Loucy (cell line): ENCODE results near the gene MYO1A.
A peak's percentile ranks its signal among the peaks of the same experiment; 100 is the strongest.

Experiments
- H2AFZ ChIP-seq: fragments of 200-600 bp; sonication (generic); 2 replicates; pipeline ENCODE4 v1.6.0; 2016; ENCODE audit warnings: antibody characterized with exemption, mild to moderate bottlenecking, low read length, moderate library complexity
- H3F3A ChIP-seq: fragments of 200-600 bp; 2 replicates; pipeline ENCODE4 v1.6.0; 2016; ENCODE audit warnings: antibody characterized with exemption, low read depth, mild to moderate bottlenecking
- H3K27me3 ChIP-seq: fragments of 200-600 bp; sonication (generic); 2 replicates; pipeline ENCODE4 v1.6.1; 2014; ENCODE audit warnings: low read length, mild to moderate bottlenecking; ENCODE audit not compliant: insufficient read depth, poor library complexity, severe bottlenecking
- H3K36me3 ChIP-seq: fragments of 200-600 bp; sonication (generic); 2 replicates; pipeline ENCODE4 v1.6.1; 2016; ENCODE audit warnings: low read length; ENCODE audit not compliant: insufficient read depth
- H3K4me1 ChIP-seq: fragments of 200-600 bp; sonication (generic); 2 replicates; pipeline ENCODE4 v1.5.1; 2014; ENCODE audit warnings: low read length, mild to moderate bottlenecking; ENCODE audit not compliant: insufficient read depth, poor library complexity, severe bottlenecking
- H3K4me2 ChIP-seq: fragments of 200-600 bp; sonication (generic); 2 replicates; pipeline ENCODE4 v1.6.0; 2014; ENCODE audit warnings: antibody characterized with exemption, low read length, low read depth, mild to moderate bottlenecking; ENCODE audit not compliant: poor library complexity, severe bottlenecking
- H3K4me3 ChIP-seq: fragments of 200-600 bp; sonication (generic); 2 replicates; pipeline ENCODE4 v1.5.1; 2014; ENCODE audit warnings: low read length, mild to moderate bottlenecking, mixed read lengths; ENCODE audit not compliant: poor library complexity, severe bottlenecking
- H3K79me2 ChIP-seq: fragments of 200-600 bp; sonication (generic); 2 replicates; pipeline ENCODE4 v1.6.1; 2014; ENCODE audit warnings: low read length; ENCODE audit not compliant: insufficient read depth
- H3K9ac ChIP-seq: fragments of 200-600 bp; sonication (generic); 2 replicates; pipeline ENCODE4 v1.6.0; 2014; ENCODE audit warnings: mild to moderate bottlenecking, low read depth, low read length, moderate library complexity; ENCODE audit not compliant: poor library complexity, severe bottlenecking
- H3K9me2 ChIP-seq: fragments of 200-600 bp; sonication (generic); replicated peaks from 2 replicates; pipeline ENCODE4 v1.6.1; 2016; ENCODE audit warnings: low read depth, low read length, mixed read lengths
- H3K9me3 ChIP-seq: fragments of 200-600 bp; sonication (generic); 2 replicates; pipeline ENCODE4 v1.6.1; 2014; ENCODE audit warnings: mild to moderate bottlenecking, antibody characterized with exemption, low read length, low read depth; ENCODE audit not compliant: insufficient read depth
- H4K20me1 ChIP-seq: fragments of 200-600 bp; sonication (generic); 2 replicates; pipeline ENCODE4 v1.6.0; 2014; ENCODE audit warnings: antibody characterized with exemption, low read length, mild to moderate bottlenecking; ENCODE audit not compliant: insufficient read depth, poor library complexity, severe bottlenecking
- CTCF ChIP-seq: fragments of 200-600 bp; sonication (generic); conservative IDR thresholded peaks from 2 replicates; pipeline ENCODE4 v1.5.1; 2014; ENCODE audit warnings: mild to moderate bottlenecking, antibody characterized with exemption, low read length
- EZH2phosphoT487 ChIP-seq: fragments of 200-600 bp; IDR thresholded peaks from 2 replicates; pipeline ENCODE4 v1.6.1; 2018; ENCODE audit warnings: antibody characterized with exemption, mild to moderate bottlenecking, moderate library complexity, borderline replicate concordance

Gene MYO1A

GRCh38 chr12:57090924-57091637 is 41.2 kb upstream of the MYO1A start:
- H3K79me2 ChIP-seq, result peaks cover 24% of the 10 kb centered on the region
- H3F3A ChIP-seq, result peaks cover 3% of the 10 kb centered on the region; the same call in 1 of the 2 replicates
- no peak for TF ChIP-seq CTCF
- TF ChIP-seq EZH2phosphoT487, result no peak
- H2AFZ ChIP-seq, result no peak overlapping the region
- no peaks in the 10 kb centered on the region for H3K9me2 ChIP-seq
- no peaks in the 10 kb centered on the region for H3K27me3 ChIP-seq
- H3K9me3 ChIP-seq, result no peaks in the 10 kb centered on the region
- H3K4me1 ChIP-seq, result peaks cover 16% of the 10 kb centered on the region
- H4K20me1 ChIP-seq, result peaks cover 10% of the 10 kb centered on the region
- H3K4me2 ChIP-seq, result peak overlapping the region; percentile 88
- H3K4me3 ChIP-seq, result peak overlapping the region; percentile 88
- peaks cover under 1% of the 10 kb centered on the region; the same call in 1 of the 2 replicates for H3K36me3 ChIP-seq
- H3K9ac ChIP-seq, result no peak overlapping the region

GRCh38 chr12:57090490-57090889 is 40.6 kb upstream of the MYO1A start:
- Histone ChIP-seq H3K9ac (no peak overlapping the region), H3K4me3 (peak overlapping the region; percentile 88), H3K36me3 (no peaks in the 10 kb centered on the region; the same call in 1 of the 2 replicates), H4K20me1 (peaks cover 10% of the 10 kb centered on the region), H3K4me2 (peak overlapping the region; percentile 88), H2AFZ (no peak overlapping the region), H3F3A (peaks cover 3% of the 10 kb centered on the region; the same call in 1 of the 2 replicates), H3K9me3 (no peaks in the 10 kb centered on the region), H3K79me2 (peaks cover 24% of the 10 kb centered on the region), H3K4me1 (peaks cover 20% of the 10 kb centered on the region), H3K27me3 (no peaks in the 10 kb centered on the region), H3K9me2 (no peaks in the 10 kb centered on the region)
- no peak for TF ChIP-seq EZH2phosphoT487
- no peak for TF ChIP-seq CTCF

DNA sequence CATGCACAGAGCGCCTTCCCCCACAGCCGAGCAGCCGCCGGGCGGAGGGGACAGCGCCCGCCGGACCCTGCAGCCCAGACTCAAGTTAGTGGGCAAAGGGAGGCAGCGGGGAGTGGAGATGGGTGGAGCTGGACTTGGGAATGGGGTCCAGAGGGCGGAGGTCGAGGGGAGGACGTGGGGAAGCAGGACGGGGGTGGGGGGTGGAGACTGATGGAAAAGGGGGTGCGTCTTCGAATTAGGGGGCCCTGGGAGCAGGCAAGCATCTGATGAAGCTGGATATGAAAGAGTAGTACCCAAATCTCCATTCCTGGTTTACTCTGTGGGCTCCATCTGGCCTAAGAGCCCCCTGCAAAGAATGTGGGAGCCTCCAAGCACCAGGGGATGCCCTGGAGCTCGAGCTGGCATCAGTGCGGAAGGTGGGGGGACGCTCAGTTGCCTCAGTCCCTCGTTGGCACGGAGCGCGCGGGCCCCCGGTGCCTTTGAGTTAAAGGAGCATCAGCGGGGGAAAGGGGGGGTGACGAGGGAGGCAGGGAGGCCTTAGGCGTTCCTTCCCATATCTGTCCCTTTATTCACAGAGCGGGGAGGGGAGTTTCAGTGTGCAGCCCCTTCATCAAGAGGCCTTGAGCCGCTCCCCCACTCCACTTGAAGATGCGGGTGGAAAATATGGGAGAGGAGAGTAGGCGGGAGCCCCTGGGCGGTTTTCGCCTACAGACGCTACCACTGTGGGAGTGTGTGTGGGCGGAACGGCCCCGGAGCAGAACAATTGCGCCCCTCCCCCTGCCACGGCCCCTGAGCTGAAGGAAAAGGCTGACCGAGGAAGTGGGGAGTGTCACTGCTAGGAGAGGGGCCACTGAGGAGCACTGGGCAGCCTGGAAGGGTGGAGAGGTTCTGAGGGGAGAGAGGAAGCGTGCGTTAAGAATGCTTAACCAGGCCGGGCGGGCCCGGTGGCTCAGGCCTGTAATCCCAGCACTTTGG is 39.6 kb upstream of the MYO1A start:
- H4K20me1 ChIP-seq, result peaks cover 10% of the 10 kb centered on the region
- no peaks in the 10 kb centered on the region; the same call in 1 of the 2 replicates for H3K36me3 ChIP-seq
- peak overlapping the region; percentile 81 for H3K9ac ChIP-seq
- peak overlapping the region; percentile 88 for H3K4me2 ChIP-seq
- no peaks in the 10 kb centered on the region for H3K9me3 ChIP-seq
- H3F3A ChIP-seq, result peaks cover 3% of the 10 kb centered on the region; the same call in 1 of the 2 replicates
- peak overlapping the region; percentile 88 for H3K4me3 ChIP-seq
- TF ChIP-seq CTCF (no peak), EZH2phosphoT487 (no peak)
- H3K9me2 ChIP-seq, result no peaks in the 10 kb centered on the region
- peaks cover 20% of the 10 kb centered on the region for H3K4me1 ChIP-seq
- H2AFZ ChIP-seq, result peak overlapping the region; percentile 81
- H3K27me3 ChIP-seq, result no peaks in the 10 kb centered on the region
- peaks cover 24% of the 10 kb centered on the region for H3K79me2 ChIP-seq
